SK-N-MC (cell line): ENCODE results near the gene IL12RB2.
"Not testable (repeated sequence)": the region's sequence is repeated elsewhere in the genome, so short reads cannot be mapped to it uniquely, and the experiment has no call there.

Experiments used
- DNase-seq: peaks from one replicate; pipeline ENCODE4 v3.0.0-alpha.2; 2011; ENCODE audit warnings: low read depth, low spot score
- H3K27ac ChIP-seq: fragments of 200-600 bp; sonication (generic); 2 replicates; pipeline ENCODE4 v1.5.1; 2016; ENCODE audit warnings: mixed run types
- H3K36me3 ChIP-seq: fragments of 200-600 bp; sonication (generic); 2 replicates; pipeline ENCODE4 v1.6.1; 2017; ENCODE audit warnings: antibody characterized with exemption, low read length, mixed read lengths; ENCODE audit not compliant: insufficient read depth
- H3K4me3 ChIP-seq: fragments of 200-600 bp; sonication (generic); 2 replicates; pipeline ENCODE4 v1.5.1; 2016
- H3K9ac ChIP-seq: fragments of 200-600 bp; sonication (generic); 2 replicates; pipeline ENCODE4 v1.8.0; 2017; ENCODE audit warnings: mixed run types, mixed read lengths; ENCODE audit not compliant: insufficient read length
- H3K9me3 ChIP-seq: fragments of 200-600 bp; sonication (generic); 2 replicates; pipeline ENCODE4 v1.6.1; 2017; ENCODE audit warnings: low read depth, mild to moderate bottlenecking, antibody characterized with exemption, low read length, moderate library complexity, mixed read lengths
- EZH2 ChIP-seq: fragments of 200-600 bp; sonication (generic); IDR thresholded peaks from one replicate; pipeline ENCODE4 v1.6.1; 2017; ENCODE audit warnings: antibody characterized with exemption
- FOXP2 ChIP-seq: optimal IDR thresholded peaks from 2 replicates; pipeline ENCODE3; 2011; ENCODE audit warnings: mild to moderate bottlenecking, moderate library complexity; ENCODE audit not compliant: insufficient read depth; ENCODE audit errors: extremely low read length, control extremely low read depth
- POLR2AphosphoS5 ChIP-seq: IDR thresholded peaks from 2 replicates; pipeline ENCODE4 v1.6.1; 2012; ENCODE audit warnings: mild to moderate bottlenecking, low read depth, low read length, borderline replicate concordance

The IL12RB2 gene

GRCh38 chr1:67434491-67434890, 126.8 kb downstream of the IL12RB2 start:
- peaks cover 2% of the 10 kb centered on the region; the same call in 1 of the 2 replicates for H3K36me3 ChIP-seq
- DNase-seq, result no peak

GRCh38 chr1:67436511-67437055, 128.9 kb downstream of the IL12RB2 start:
- no peak overlapping the region for H3K4me3 ChIP-seq
- H3K9me3 ChIP-seq, result no peaks in the 10 kb centered on the region
- no peak for DNase-seq
- TF ChIP-seq EZH2 (no peak), FOXP2 (no peak), POLR2AphosphoS5 (no peak)
- H3K9ac ChIP-seq, result no peak overlapping the region
- H3K27ac ChIP-seq, result no peak overlapping the region
- no peaks in the 10 kb centered on the region for H3K36me3 ChIP-seq

More at GRCh38 chr1:67434491-67434890, 126.8 kb downstream of the IL12RB2 start:
- no peak overlapping the region for H3K9ac ChIP-seq
- TF ChIP-seq FOXP2, result no peak
- no peaks in the 10 kb centered on the region for H3K9me3 ChIP-seq
- H3K27ac ChIP-seq, result no peak overlapping the region
- H3K4me3 ChIP-seq, result no peak overlapping the region

GRCh38 chr1:67437961-67438360, 130.3 kb downstream of the IL12RB2 start:
- Histone ChIP-seq H3K4me3 (0 out of 2 replicates have a peak overlapping the region, but pooled peaks have one; percentile 11), H3K9ac (no peak overlapping the region), H3K27ac (no peak overlapping the region), H3K36me3 (no peaks in the 10 kb centered on the region), H3K9me3 (no peaks in the 10 kb centered on the region)
- no peak for DNase-seq
- TF ChIP-seq FOXP2 (no peak), EZH2 (no peak), POLR2AphosphoS5 (no peak)

GRCh38 chr1:67439277-67440029, 131.8 kb downstream of the IL12RB2 start:
- TF ChIP-seq POLR2AphosphoS5 (no peak), EZH2 (no peak), FOXP2 (no peak)
- H3K27ac ChIP-seq, result no peak overlapping the region
- no peak for DNase-seq

GRCh38 chr1:67440339-67440738, 132.7 kb downstream of the IL12RB2 start:
- no peak for DNase-seq
- H3K36me3 ChIP-seq, result no peaks in the 10 kb centered on the region
- no peak overlapping the region for H3K4me3 ChIP-seq
- H3K9ac ChIP-seq, result no peak overlapping the region
- no peaks in the 10 kb centered on the region for H3K9me3 ChIP-seq
- TF ChIP-seq FOXP2 (no peak), POLR2AphosphoS5 (no peak), EZH2 (no peak)
- H3K27ac ChIP-seq, result no peak overlapping the region

More at GRCh38 chr1:67439277-67440029, 131.8 kb downstream of the IL12RB2 start:
- H3K9me3 ChIP-seq, result no peaks in the 10 kb centered on the region
- H3K4me3 ChIP-seq, result no peak overlapping the region
- no peaks in the 10 kb centered on the region for H3K36me3 ChIP-seq
- no peak overlapping the region for H3K9ac ChIP-seq

GRCh38 chr1:67441183-67441582, 133.5 kb downstream of the IL12RB2 start:
- H3K27ac ChIP-seq, result no peak overlapping the region
- TF ChIP-seq FOXP2 (no peak), EZH2 (no peak), POLR2AphosphoS5 (no peak)
- H3K36me3 ChIP-seq, result no peaks in the 10 kb centered on the region
- no peak overlapping the region for H3K4me3 ChIP-seq
- no peaks in the 10 kb centered on the region for H3K9me3 ChIP-seq
- H3K9ac ChIP-seq, result peak overlapping the region; percentile 11
- DNase-seq, result no peak

- Histone ChIP-seq H3K36me3 (no peaks in the 10 kb centered on the region), H3K9ac (no peak overlapping the region), H3K9me3 (no peaks in the 10 kb centered on the region), H3K27ac (no peak overlapping the region), H3K4me3 (no peak overlapping the region)
- no peak for TF ChIP-seq POLR2AphosphoS5
- TF ChIP-seq FOXP2, result no peak
- TF ChIP-seq EZH2, result no peak
- no peak for DNase-seq
Measured at GRCh38 chr1:67441739-67442281, 134.1 kb downstream of the IL12RB2 start.

GRCh38 chr1:67446014-67446413, 138.3 kb downstream of the IL12RB2 start:
- DNase-seq, H3K4me3 ChIP-seq, H3K36me3 ChIP-seq, H3K27ac ChIP-seq, H3K9ac ChIP-seq, H3K9me3 ChIP-seq: not testable (repeated sequence)
